IPS DF 19.7 (cell line): ENCODE measurements around the gene EVA1A.
"Not testable (repeated sequence)": the region's sequence is repeated elsewhere in the genome, so short reads cannot be mapped to it uniquely, and the experiment has no call there.

Source experiments
- DNase-seq: peaks from one replicate; pipeline ENCODE4 v3.0.0-alpha.2; 2013; ENCODE audit warnings: low read depth, low spot score

EVA1A gene

GRCh38 chr2:75517547-75518230 is 43.0 kb downstream of the EVA1A start:
- no peak for DNase-seq

GRCh38 chr2:75516378-75517360 is 44.1 kb downstream of the EVA1A start:
- no peak for DNase-seq

GRCh38 chr2:75515584-75516368 is 45.0 kb downstream of the EVA1A start:
- no peak for DNase-seq

GRCh38 chr2:75513616-75514170 is 47.0 kb downstream of the EVA1A start:
- DNase-seq = no peak

- no peak for DNase-seq
Measured at GRCh38 chr2:75512455-75513212, 48.1 kb downstream of the EVA1A start.

- DNase-seq = no peak
Measured at GRCh38 chr2:75506101-75506697, 54.5 kb downstream of the EVA1A start.

- no peak for DNase-seq
Measured at GRCh38 chr2:75505012-75505411, 55.7 kb downstream of the EVA1A start.

GRCh38 chr2:75503048-75503607 is 57.6 kb downstream of the EVA1A start:
- DNase-seq = no peak

GRCh38 chr2:75500633-75501032 is 60.1 kb downstream of the EVA1A start:
- DNase-seq = no peak

GRCh38 chr2:75499534-75499933 is 61.2 kb downstream of the EVA1A start:
- no peak for DNase-seq

- DNase-seq = no peak
Measured at GRCh38 chr2:75498907-75499306, 61.8 kb downstream of the EVA1A start.

- no peak for DNase-seq
Measured at GRCh38 chr2:75497256-75497655, 63.5 kb downstream of the EVA1A start.

GRCh38 chr2:75495862-75496261 is 64.9 kb downstream of the EVA1A start:
- DNase-seq = no peak

GRCh38 chr2:75494137-75494769 is 66.5 kb downstream of the EVA1A start:
- DNase-seq = no peak

- no peak for DNase-seq
Measured at GRCh38 chr2:75493230-75493629, 67.5 kb downstream of the EVA1A start.

- no peak for DNase-seq
Measured at GRCh38 chr2:75491129-75491753, 69.5 kb downstream of the EVA1A start.

- no peak for DNase-seq
Measured at GRCh38 chr2:75489721-75490120, 71.0 kb downstream of the EVA1A start.

GRCh38 chr2:75488157-75488556 is 72.6 kb downstream of the EVA1A start:
- DNase-seq = no peak

GRCh38 chr2:75486735-75487134 is 74.0 kb downstream of the EVA1A start:
- DNase-seq = not testable (repeated sequence)
